Panc1 (cell line): ENCODE results near the gene FN3K. TPM values are rescaled to one million over a fixed set of nuclear protein-coding genes. Genes with fewer than 3 reads are reported as not detected.
A peak's percentile ranks its signal among the peaks of the same experiment; 100 is the strongest.
"Not testable (repeated sequence)": the region's sequence is repeated elsewhere in the genome, so short reads cannot be mapped to it uniquely, and the experiment has no call there.

ENCODE experiments used
- ATAC-seq: fragments of 200-7000 bp; cut with Tn5 transposase; 2 replicates; pipeline ENCODE4 v1.9.1; 2020; ENCODE audit warnings: mild to moderate bottlenecking, moderate library complexity
- BruUV-seq: library from RNA; stranded (reverse); fragments of 400-500 nt; replicated peaks from 2 replicates; lab custom pipeline; 2021; lab: Mats Ljungman, UMichigan
- CTCF ChIA-PET: fragments of 300-600 bp; sonication (Branson Sonifier 250); formaldehyde crosslinking; loops from one replicate; lab custom pipeline; 2022; ENCODE audit warnings: antibody characterized with exemption; lab: Charles Lee
- POLR2A ChIA-PET: fragments of 300-600 bp; sonication (Branson Sonifier 250); formaldehyde crosslinking; loops from one replicate; lab custom pipeline; 2022; ENCODE audit warnings: antibody characterized with exemption; lab: Charles Lee
- DNase-seq: peaks from one replicate; pipeline ENCODE4 v3.0.0-alpha.2; 2010; ENCODE audit warnings: low read depth, low spot score
- H3K27ac ChIP-seq: 2 replicates; pipeline ENCODE4 v1.5.1; 2011; ENCODE audit warnings: mild to moderate bottlenecking, low read length, inconsistent platforms
- H3K27me3 ChIP-seq: fragments of 200-500 bp; sonication (Bioruptor generic); 2 replicates; pipeline ENCODE4 v1.6.0; 2014; ENCODE audit warnings: low read length, inconsistent platforms; ENCODE audit not compliant: control insufficient read depth, insufficient read depth
- H3K36me3 ChIP-seq: fragments of 200-500 bp; sonication (Bioruptor generic); 2 replicates; pipeline ENCODE4 v1.5.1; 2014; ENCODE audit warnings: inconsistent platforms, mild to moderate bottlenecking, low read length, moderate library complexity; ENCODE audit not compliant: control insufficient read depth, insufficient read depth
- H3K4me1 ChIP-seq: 2 replicates; pipeline ENCODE4 v1.5.1; 2011; ENCODE audit warnings: inconsistent platforms, mild to moderate bottlenecking, low read length, moderate library complexity; ENCODE audit not compliant: control insufficient read depth, insufficient read depth
- H3K4me3 ChIP-seq, 2 experiments: 2 replicates each; pipeline ENCODE4 v1.5.1; 2011 to 2012; ENCODE audit warnings: low read depth in 2 of 2, low read length in 2 of 2, mild to moderate bottlenecking in 2 of 2, inconsistent platforms in 1 of 2, moderate library complexity in 1 of 2
- H3K9me3 ChIP-seq: fragments of 200-500 bp; sonication (Bioruptor generic); 2 replicates; pipeline ENCODE4 v1.5.1; 2014; ENCODE audit warnings: low read depth, mild to moderate bottlenecking, inconsistent platforms, low read length, moderate library complexity; ENCODE audit not compliant: control insufficient read depth, insufficient read depth
- POLR2AphosphoS5 ChIP-seq: IDR thresholded peaks from 2 replicates; pipeline ENCODE4 v1.6.1; 2012; ENCODE audit warnings: mild to moderate bottlenecking, low read depth, low read length, moderate library complexity
- SIN3A ChIP-seq: IDR thresholded peaks from 2 replicates; pipeline ENCODE4 v1.6.1; 2012; ENCODE audit warnings: low read depth, mild to moderate bottlenecking, low read length, moderate library complexity, borderline replicate concordance; ENCODE audit not compliant: insufficient read depth
- TCF7L2 ChIP-seq: IDR thresholded peaks from 2 replicates; pipeline ENCODE4 v1.6.1; 2011; ENCODE audit warnings: mild to moderate bottlenecking, low read depth, low read length, inconsistent platforms
- in situ Hi-C: cut with HindIII; loops from 2 replicates; pipeline ENCODE4 v1.10.0; 2016; ENCODE audit warnings: low sequenced_read_pairs, low pct_unique_long_range_greater_than_20kb
- intact Hi-C: fragments of 100-400 bp; cut with micrococcal nuclease; formaldehyde crosslinking; loops from one replicate; pipeline ENCODE4 v1.10.0; 2022; ENCODE audit not compliant: unreplicated experiment
- total RNA-seq: library from RNA; stranded (reverse); gene quantifications from one replicate; pipeline ENCODE4 v1.2.1, GENCODE V29; 2021; ENCODE audit not compliant: unreplicated experiment
- TF ChIP-seq, protein P1 (sequence below): fragments of 450-650 bp; IDR thresholded peaks from 2 replicates; pipeline ENCODE4 v1.5.1; 2017; ENCODE audit warnings: mild to moderate bottlenecking
- TF ChIP-seq, protein P2 (sequence below), 2 experiments: IDR thresholded peaks; 2 replicates each; pipeline ENCODE4 v1.6.1; 2011 to 2012; ENCODE audit warnings: low read depth in 2 of 2, control low read depth in 1 of 2, low read length in 1 of 2, mild to moderate bottlenecking in 1 of 2, moderate library complexity in 1 of 2; ENCODE audit not compliant: insufficient read depth in 1 of 2

The FN3K gene
- total RNA-seq, 1 experiment from 2014 or later: 34.8 TPM

DNA sequence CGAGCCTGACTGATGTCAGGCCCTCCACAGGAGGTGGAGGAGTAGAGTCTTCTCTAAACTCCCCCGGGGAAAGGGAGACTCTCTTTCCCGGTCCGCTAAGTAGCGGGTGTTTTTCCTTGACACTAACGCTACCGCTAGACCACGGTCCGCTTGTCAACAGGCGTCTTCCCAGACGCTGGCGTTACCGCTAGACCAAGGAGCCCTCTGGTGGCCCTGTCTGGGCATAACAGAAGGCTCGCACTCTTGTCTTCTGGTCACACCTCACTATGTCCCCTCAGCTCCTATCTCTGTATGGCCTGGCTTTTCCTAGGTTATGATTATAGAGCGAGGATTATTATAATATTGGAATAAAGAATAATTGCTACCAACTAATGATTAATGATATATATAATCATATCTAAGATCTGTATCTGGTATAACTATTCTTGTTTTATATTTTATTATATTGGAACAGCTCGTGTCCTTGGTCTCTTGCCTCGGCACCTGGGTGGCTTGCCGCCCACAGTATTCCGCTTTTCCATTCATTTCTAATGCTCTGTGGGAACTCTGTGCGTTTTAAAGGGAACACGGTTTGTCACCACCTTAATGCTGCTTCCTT is 42.5 kb downstream of the FN3K start:
- CTCF ChIA-PET, POLR2A ChIA-PET, H3K9me3 ChIP-seq, H3K27ac ChIP-seq, in situ Hi-C loops, H3K36me3 ChIP-seq, BruUV-seq, H3K27me3 ChIP-seq, ATAC-seq, H3K4me1 ChIP-seq, DNase-seq, H3K4me3 ChIP-seq: not testable (repeated sequence)
- TF ChIP-seq, protein P1, sequence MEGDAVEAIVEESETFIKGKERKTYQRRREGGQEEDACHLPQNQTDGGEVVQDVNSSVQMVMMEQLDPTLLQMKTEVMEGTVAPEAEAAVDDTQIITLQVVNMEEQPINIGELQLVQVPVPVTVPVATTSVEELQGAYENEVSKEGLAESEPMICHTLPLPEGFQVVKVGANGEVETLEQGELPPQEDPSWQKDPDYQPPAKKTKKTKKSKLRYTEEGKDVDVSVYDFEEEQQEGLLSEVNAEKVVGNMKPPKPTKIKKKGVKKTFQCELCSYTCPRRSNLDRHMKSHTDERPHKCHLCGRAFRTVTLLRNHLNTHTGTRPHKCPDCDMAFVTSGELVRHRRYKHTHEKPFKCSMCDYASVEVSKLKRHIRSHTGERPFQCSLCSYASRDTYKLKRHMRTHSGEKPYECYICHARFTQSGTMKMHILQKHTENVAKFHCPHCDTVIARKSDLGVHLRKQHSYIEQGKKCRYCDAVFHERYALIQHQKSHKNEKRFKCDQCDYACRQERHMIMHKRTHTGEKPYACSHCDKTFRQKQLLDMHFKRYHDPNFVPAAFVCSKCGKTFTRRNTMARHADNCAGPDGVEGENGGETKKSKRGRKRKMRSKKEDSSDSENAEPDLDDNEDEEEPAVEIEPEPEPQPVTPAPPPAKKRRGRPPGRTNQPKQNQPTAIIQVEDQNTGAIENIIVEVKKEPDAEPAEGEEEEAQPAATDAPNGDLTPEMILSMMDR: peak; percentile 83
- intact Hi-C loops: loop anchor here (5.0 kb wide), 1 partner anchor 111 kb away; no protein-coding TSS in a partner anchor

DNA sequence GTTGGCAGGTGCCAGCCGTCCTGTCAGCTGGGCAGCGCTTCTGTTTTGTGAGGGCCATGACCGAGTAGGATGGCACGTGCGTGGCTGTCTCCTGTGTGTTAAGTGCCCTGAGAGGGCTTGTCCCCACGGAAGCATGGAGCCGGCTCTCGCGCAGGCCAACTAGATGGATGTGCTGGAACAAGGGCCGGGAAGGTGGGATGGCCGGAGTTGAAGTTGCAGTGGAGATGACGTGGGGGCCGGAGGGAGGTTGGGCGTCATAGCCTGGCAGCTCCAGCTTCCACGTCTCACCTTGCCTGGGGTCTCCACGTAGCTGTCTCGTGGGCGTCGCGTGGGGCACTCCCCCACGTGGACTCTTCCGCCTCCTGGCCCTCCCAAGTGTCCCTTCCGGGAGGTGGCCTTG is 44.1 kb downstream of the FN3K start:
- in situ Hi-C loops: no loop called here
- ChIA-PET POLR2A (no interaction called here), CTCF (no interaction called here)
- Histone ChIP-seq H3K36me3 (peaks cover 12% of the 10 kb centered on the region), H3K27me3 (no peaks in the 10 kb centered on the region), H3K27ac (no peak overlapping the region), H3K9me3 (no peaks in the 10 kb centered on the region), H3K4me3 (no peak overlapping the region), H3K4me1 (no peaks in the 10 kb centered on the region)
- ATAC-seq: no peak
- no TSS peak for BruUV-seq
- DNase-seq: no peak
- intact Hi-C loops: loop anchor here (5.0 kb wide), 1 partner anchor 112 kb away; no protein-coding TSS in a partner anchor
- no peak for TF ChIP-seq SIN3A
- TF ChIP-seq, protein P1: no peak

DNA sequence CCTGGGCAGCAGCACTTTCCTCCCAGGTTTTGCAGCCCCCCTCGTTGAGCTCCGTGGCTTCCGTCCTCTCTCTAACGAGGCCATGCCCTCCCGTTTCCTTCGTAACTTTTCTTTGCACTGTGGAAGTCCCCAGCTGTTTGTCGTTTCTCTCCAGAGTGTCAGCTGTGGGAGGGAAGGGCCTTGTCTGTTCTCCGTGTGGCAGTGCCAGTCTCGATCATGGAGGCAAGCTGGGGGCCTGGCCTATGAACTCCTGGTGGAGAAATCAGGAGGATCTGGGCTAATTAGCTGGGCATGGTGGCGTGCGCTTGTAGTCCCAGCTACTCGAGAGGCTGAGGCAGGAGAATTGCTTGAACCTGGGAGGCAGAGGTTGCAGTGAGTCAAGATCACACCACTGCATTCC is 44.8 kb downstream of the FN3K start:
- CTCF ChIA-PET: interaction anchor here (1.9 kb wide), 1 partner anchor 112 kb away, joined by 9 read pairs; no protein-coding TSS in a partner anchor
- POLR2A ChIA-PET: no interaction called here
- in situ Hi-C loops: no loop called here

More for the DNA sequence above, 44.8 kb downstream of the FN3K start:
- H3K4me1 ChIP-seq: no peaks in the 10 kb centered on the region
- no peaks in the 10 kb centered on the region for H3K27me3 ChIP-seq
- H3K36me3 ChIP-seq: peaks cover 11% of the 10 kb centered on the region
- TF ChIP-seq POLR2AphosphoS5: no peak
- no peak for TF ChIP-seq TCF7L2
- no peak for TF ChIP-seq SIN3A
- TF ChIP-seq, protein P1: no peak
- TF ChIP-seq, protein P2, sequence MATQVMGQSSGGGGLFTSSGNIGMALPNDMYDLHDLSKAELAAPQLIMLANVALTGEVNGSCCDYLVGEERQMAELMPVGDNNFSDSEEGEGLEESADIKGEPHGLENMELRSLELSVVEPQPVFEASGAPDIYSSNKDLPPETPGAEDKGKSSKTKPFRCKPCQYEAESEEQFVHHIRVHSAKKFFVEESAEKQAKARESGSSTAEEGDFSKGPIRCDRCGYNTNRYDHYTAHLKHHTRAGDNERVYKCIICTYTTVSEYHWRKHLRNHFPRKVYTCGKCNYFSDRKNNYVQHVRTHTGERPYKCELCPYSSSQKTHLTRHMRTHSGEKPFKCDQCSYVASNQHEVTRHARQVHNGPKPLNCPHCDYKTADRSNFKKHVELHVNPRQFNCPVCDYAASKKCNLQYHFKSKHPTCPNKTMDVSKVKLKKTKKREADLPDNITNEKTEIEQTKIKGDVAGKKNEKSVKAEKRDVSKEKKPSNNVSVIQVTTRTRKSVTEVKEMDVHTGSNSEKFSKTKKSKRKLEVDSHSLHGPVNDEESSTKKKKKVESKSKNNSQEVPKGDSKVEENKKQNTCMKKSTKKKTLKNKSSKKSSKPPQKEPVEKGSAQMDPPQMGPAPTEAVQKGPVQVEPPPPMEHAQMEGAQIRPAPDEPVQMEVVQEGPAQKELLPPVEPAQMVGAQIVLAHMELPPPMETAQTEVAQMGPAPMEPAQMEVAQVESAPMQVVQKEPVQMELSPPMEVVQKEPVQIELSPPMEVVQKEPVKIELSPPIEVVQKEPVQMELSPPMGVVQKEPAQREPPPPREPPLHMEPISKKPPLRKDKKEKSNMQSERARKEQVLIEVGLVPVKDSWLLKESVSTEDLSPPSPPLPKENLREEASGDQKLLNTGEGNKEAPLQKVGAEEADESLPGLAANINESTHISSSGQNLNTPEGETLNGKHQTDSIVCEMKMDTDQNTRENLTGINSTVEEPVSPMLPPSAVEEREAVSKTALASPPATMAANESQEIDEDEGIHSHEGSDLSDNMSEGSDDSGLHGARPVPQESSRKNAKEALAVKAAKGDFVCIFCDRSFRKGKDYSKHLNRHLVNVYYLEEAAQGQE (IDR thresholded peaks at IDR 0.05; ENCODE audit: insufficient read depth in 1 of 2, low read depth in 2 of 2, low read length in 1 of 2): no peak
- DNase-seq: no peak
- H3K4me3 ChIP-seq: no peak overlapping the region
- intact Hi-C loops: no loop called here
- H3K9me3 ChIP-seq: no peaks in the 10 kb centered on the region
- H3K27ac ChIP-seq: no peak overlapping the region
- BruUV-seq: no TSS peak
- no peak for ATAC-seq
